Hematopoietic multipotent progenitor cell (in vitro differentiated cells): Measurements from ENCODE around the gene AAK1. TPM values are rescaled to one million over a fixed set of nuclear protein-coding genes. Genes with fewer than 3 reads are reported as not detected.
"Not testable (repeated sequence)": the region's sequence is repeated elsewhere in the genome, so short reads cannot be mapped to it uniquely, and the experiment has no call there.

Experiments used
- DNase-seq, 3 donors: peaks; one replicate each; pipeline ENCODE4 v3.0.0-alpha.2; 2011 to 2015; ENCODE audit warnings: low read depth in 2 of 3, low spot score in 2 of 3
- total RNA-seq: library from RNA; depleted of rRNA; stranded (reverse); fragments of >200 nt; gene quantifications from one replicate; pipeline ENCODE4 v1.2.3, GENCODE V29; 2012

The AAK1 gene
- total RNA-seq, 1 donor, result 17.2 TPM

DNA sequence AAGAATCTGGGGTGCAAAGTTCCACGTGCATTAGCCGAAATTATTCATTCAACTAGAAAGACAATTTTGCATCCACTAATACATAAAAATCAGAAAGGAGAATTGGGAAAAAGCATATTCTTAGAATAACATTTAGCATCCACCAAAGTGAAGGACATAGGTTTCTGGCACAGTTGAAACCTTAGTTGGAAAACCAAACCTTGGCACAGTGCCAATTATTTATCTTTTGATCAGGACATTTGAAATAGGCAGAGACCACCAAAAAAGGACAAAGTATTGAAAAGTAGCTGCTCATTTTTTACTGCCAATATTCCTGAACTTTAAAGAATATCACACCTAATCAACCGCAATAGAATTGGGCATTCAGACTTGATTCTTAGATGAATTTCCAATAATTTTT is 180.8 kb downstream of the AAK1 start:
- no peak for DNase-seq

DNA sequence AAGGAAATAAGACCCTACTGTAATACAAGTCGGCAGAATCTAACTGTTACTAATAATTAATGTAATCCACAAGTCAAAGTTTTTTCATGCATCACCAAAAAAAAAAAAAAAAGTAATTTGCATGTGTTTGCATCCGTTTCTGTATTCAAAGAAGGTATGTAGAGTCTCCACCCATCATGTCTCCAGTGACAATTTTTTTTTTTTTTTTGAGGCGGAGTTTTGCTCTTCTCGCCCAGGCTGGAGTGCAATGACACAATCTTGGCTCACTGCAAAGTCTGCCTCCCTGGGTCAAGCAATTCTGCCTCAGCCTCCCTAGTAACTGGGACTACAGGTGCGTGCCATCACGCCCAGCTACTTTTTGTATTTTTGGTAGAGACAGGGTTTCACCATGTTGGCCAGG is 182.1 kb downstream of the AAK1 start:
- DNase-seq, result no peak

DNA sequence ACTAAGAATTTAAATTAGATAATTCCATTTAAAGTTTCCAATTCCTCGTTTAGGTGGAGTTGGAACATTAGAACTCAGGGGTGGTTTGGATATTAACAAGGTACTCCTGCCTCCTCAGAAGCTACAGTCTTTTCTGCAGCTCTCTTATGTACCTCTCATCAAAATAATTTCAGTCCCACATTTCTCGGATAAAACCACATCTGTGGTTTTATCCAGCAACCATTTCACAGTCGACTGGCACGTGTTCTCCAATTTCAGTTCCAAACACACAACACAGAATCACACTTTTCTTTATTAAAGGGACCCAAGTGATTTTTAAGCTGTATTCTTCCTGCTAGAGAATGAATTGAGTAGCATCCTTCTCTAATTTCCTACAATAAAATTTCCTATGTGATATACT is 183.6 kb downstream of the AAK1 start:
- no peak for DNase-seq

DNA sequence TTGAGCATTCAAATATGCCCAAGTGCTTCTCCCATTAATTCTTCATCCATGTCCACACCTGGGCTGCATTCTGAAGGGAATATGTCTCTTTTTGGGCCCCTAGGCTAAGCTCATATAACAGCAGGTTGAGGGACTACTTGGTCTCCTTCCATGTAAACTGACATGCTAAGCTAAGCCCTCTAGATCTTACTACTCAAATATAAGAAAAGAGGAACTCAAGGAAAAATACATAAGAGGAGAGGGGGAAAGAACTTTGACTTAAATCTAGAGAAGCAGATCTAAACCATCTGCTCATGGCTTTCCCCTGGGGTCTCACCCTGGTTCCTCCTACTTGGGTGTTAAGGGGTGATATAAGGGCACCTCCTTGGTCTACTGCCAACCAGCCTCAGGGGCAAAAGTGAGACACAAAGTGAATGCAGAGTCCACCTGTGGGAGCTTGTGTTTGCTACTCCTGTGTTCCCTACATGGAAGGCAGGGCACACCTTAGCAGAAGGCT is 186.5 kb downstream of the AAK1 start:
- peak in 1 of 3 donors; percentile 41 for DNase-seq

DNA sequence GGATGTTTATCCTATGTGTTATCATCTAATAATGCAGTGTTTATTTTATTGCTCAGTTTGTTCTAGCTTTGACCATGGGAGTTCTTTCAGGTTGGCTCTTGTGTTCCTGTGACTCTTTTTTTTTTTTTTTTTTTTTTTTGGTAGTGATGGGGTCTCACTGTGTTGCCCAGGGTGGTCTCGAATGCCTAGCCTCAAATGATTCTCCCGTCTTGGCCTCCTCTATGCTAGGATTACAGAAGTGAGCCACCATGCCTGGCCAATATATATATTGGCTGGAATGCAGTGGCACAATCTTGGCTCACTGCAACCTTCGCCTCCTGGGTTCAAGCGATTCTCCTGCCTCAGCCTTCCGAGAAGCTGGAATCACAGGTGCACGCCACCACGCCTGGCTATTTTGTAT is 187.4 kb downstream of the AAK1 start:
- no peak for DNase-seq

DNA sequence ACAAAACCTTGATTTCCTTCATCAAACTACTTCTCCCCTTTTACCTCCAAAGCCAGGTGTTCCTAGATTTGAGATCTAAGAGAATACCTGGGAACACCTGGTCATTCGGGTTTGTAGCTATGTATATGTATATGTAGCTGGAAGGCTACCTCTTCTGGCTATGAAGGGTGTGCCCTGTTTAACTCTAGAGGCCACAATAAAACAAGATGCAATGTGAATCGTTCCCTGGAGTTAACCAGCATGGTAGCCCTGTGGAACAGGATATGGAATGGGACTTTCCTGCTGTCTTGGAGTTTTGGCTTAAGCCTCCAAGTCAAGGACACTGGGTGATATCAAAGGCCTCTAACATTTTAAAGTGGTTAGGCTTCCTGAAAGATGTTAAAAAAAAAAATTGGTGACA is 188.6 kb downstream of the AAK1 start:
- DNase-seq, result no peak

DNA sequence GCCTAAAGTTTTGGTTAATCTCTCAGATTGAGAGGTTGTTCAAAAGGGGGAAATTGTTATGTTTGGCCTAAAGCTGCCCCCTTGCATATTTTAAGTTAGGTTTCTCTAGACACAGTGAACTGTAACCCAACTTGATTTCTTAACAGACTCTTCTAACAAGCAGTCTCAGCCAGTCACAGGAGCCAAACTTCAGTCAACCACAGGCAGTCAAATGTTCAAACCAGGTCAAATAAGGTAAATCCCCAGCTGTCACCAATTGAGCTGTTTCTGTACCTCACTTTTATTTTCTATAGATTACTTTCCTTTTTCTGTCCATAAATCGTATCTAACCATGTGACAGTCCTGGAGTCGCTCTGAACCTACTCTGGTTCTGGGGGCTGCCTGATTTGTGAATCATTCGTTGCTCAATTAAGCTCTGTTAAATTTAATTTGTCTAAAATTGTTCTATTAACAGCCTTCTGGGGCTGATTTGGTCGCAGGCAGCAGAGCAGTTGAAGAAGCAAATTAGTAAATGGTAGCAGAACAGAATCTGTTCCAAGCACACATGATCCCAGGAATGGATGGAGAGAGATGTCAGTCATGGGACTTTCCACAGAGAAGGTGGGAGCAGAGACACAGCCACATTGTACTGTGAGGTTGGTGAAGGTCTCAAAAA is 189.9 kb downstream of the AAK1 start:
- no peak for DNase-seq

DNA sequence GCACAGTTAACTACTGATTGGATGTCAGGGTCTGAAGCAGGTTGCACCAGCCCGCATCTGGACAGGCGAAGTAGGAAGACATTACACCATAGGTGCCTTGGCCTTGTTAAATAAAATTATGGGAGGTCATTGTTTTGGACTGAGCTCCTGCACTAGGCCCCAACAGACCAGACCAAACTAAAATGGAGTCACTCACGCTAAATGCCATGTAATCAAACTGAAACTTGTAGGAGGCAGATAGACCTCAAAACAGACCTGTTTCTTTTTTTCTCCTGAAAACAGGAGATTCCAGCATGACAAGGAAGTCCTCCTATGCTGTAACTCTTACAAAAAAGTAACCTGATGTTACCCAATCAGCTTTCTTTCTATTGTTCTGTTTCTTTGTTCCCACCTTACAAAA is 190.9 kb downstream of the AAK1 start:
- no peak for DNase-seq

DNA sequence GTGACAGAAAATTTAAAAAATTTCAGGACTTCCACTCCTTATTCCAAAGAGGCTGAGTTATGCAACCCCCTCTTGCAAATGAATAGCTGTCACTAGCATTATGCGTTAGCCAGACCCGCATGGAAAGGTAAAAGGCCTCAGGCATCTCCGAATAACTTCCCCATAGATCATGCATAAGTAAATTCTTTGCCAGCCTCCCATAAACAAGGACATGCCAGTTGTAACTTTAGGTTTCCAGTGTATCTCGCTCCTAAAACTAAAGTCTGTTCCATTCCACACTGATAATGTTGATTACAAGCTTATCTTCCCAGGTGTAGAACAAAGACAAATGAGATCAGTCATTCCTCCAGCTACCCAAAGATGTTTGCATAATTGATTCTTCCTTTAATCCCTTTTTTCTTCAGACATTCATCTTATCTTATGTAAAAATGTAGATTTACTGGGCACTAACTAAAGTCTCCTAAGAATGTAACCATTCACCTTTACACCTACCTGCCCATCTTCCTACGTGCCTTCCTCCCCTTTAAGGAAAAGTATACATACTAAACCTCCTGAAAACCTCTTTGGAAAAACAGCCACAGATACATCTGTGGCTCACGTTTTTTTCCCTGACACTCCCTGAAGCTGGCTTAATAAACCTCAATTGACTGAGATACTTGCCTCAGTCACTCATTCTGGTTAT is 192.7 kb downstream of the AAK1 start:
- no peak for DNase-seq

DNA sequence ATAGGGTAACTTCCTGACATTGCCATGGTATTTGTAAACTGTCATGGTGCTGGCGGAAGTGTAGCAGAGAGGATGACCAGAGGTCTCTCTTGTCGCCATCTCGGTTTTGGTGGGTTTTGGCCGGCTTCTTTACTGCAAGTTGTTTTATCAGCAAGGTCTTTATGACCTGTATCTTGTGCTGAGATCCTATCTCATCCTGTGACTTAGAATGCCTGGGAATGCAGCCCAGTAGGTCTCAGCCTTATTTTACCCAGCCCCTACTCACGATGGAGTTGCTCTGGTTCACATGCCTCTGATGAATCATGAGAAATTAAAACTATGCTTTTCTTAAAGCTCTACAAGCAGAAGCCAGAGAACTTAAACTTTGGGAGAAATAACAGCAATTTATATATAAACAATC is 193.6 kb downstream of the AAK1 start:
- no peak for DNase-seq

DNA sequence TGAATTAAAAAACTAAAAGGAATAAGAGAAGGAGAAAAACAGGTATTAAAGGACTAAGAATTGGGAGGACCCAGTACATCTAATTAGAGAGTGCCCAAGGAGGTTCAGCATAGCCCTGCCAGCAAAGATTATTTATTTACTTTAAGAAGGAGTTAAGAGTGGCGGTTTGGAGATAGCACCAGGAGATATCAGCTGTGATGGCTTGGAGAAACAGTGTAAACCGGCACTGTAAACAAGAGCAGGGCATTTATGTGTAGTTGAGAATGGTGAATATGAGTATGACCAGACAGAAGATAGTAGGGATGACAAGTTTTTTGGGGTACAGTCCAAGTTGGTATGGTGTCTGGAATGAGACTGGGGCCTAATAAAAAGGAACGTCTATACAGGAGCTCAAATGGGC is 199.9 kb downstream of the AAK1 start:
- DNase-seq, result not testable (repeated sequence)

DNA sequence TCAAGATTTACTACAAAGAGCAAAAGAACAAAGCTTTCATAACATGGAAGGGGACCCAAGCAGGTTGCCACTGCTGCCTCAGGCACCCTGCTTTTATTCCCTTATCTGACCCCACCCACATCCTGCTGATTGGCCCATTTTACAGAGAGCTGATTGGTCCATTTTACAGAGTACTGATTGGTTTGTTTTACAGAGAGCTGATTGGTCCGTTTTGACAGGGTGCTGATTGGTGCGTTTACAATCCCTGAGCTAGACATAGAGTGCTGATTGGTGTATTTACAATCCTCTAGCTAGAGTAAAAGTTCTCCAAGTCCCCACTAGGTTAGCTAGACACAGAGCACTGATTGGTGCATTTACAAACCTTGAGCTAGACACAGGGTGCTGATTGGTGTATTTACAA is 204.0 kb downstream of the AAK1 start:
- DNase-seq, result not testable (repeated sequence)

DNA sequence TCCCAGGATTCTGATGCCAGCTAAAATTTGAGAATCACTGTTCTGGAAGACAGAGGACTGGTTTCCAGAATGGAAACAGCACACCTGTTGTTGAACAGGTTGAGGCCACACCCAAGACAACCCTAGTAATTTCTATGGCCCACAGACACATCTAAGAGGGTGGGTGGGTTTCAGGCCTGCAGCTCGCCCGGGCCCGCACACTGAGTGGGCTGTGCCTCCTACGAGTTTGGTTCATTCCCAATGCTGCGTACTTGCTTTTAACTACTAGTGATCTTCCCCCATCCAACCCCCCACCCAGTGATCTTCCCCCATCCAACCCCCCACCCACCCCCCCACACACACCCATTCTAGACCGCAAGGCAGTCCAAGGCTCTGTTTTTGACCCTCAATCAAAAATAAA is 205.0 kb downstream of the AAK1 start:
- no peak for DNase-seq

DNA sequence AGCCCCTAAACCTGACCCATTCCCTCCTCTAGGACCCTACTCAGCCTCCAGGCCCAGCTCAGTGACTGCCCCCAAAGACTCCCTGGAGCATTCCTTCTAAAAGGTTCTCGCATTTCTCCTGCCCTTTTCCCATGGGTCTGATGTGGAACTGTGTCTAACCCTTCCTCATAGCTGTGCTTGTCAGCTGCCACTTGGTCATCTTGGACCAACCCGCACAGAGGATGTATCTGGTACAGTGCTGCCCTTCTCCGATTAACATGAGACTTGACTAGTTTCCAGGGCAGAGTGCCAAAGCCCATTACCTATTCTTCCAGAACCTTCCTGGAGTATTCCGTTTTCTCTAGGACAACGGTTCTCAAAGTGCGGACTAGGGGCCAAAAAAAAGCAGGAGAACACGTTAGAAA is 205.8 kb downstream of the AAK1 start:
- no peak for DNase-seq

DNA sequence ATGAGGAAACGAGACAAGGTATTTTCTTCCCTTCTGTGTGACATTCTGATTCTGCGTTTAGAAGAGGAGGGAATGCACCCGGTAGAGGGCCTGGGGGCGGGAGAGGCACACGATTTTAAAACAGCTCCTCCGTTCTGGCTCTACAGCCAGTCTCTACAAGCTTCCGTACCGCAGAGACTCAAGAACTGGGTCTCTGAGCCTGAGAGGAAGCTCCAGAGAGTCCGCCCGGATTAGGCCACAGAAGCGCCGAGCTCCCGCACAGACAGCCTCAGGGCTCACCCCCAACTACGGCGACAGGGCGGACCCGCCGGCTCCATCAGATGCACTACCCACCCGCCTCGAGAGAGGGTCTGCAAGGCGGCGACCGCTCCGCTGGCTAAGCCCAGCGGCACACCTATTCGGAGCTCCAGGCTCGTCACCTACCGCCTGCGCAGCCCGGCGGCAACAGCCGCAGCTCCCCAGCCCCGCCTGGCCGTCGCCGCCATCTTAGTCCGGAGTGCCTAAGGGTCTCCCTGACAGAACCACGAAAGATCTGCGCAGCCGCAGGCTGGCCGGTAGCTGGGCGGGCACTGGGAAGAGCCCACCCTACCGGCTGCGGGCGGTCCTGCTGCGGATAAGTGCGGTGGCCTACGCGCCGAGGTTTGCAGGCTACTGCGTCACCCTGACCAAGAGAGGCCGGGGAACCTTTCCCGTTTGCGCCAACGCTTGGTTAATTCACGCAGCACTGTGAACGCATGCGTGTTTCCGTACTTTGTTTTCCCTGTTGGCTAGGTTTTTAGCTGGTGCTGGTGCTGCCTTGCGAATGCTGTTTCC is 206.4 kb downstream of the AAK1 start, which contains the start of gene NFU1:
NFU1 (minus strand) TSS at position 498 of the 813 bp plus-strand sequence; CDS start at position 485, 13 bp downstream.
- peak; percentile 79 to 96 (median 95) for DNase-seq

DNA sequence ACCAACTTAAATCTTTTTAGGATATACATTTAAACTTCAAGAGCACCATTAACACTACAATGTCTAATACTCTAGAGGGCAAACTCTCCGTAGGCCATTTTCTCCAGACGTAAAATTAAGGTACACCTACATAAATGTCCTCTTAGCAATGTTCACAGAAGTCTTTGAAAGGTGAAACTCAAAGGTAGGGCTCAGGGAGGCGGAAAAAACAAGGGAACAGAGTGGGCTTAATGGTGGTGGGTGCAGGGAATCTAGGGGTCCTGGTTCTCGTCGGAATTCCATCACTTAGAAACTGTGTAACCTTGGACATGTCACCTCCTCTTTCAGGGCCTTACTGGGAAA is 207.0 kb downstream of the AAK1 start:
- peak in 2 of 3 donors; percentile 19 to 31 for DNase-seq

DNA sequence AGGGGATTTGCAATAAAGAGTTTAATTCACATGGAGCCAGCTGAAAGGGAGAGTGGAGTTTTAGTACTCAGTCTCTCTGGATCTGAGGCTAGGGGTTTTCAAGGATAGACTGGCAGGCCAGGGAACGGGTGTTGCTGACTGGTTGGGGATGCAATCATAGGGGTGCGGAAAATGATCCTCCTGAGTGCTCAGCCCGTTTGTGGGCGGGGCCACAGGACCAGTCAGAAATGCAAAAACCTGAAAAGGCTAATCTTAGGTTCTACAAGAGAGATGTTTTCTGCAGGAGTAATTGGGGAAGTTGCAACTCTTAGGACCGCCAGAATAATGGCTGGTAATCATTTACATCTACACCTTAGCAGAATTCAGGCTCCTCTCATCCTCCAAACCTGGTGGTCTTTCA is 208.8 kb downstream of the AAK1 start:
- no peak for DNase-seq

DNA sequence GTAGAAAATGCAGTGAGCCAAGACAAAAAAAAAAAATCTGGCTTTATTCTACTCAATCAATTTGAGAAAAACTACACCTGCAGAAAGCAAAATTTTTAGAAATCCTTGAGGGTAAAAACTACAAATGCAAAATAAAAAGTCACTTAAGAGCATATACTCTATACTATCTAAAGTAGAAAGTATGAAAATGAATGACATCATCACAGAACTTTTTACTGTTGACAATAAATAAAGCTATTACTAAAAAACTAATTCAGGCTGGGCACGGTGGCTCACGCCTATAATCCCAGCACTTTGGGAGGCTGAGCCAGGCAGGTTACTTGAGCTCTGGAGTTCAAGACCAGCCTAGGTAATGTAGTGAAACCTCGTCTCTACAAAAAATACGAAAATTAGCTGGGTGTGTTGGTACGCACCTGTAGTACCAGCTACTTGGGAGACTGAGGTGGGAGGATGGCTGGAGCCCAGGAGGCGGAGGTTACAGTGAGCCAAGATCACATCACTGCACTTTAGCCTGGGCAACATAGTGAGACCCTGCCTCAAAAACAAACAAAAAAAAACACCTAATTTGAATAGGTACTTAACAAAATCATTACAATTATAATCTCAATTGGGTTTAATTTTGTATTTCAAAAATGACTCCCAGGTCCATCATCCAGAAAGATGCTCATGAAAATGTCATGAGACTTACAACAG is 213.9 kb downstream of the AAK1 start:
- DNase-seq, result no peak

DNA sequence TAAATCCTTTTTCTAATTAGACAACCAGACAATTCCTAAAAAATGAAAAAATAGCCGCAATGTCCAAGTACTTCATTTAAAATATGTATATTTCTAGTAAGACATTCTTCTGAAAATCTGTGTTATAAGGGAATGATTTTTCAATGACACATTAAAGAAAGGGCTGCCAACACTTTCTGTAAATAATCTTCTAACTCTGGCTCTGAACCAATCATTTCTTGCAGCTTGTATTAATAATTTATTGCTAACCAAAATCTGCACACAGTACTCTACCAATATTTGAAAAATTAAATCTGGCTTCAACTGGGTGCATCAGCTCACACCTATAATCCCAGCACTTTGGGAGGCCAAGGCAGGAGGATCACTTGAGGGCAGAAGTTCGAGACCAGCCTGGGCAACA is 214.6 kb downstream of the AAK1 start:
- DNase-seq, result no peak

DNA sequence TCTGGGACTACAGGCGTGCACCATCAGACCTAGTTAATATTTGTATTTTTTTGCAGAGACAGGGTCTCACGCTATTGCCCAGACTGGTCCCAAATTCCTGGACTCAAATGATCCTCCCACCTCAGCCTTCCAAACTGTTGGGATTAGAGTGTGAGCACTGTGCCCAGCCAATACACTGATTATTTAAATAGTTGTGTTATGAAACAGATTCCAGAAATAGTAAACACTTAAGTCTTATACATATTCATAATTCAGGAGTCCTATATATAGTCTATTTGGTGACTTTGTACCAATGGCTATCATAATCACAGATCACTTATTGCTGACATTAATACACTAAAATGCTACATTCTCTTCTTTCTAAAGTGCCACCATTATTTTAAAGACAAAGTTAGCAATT is 219.1 kb downstream of the AAK1 start:
- no peak for DNase-seq

DNA sequence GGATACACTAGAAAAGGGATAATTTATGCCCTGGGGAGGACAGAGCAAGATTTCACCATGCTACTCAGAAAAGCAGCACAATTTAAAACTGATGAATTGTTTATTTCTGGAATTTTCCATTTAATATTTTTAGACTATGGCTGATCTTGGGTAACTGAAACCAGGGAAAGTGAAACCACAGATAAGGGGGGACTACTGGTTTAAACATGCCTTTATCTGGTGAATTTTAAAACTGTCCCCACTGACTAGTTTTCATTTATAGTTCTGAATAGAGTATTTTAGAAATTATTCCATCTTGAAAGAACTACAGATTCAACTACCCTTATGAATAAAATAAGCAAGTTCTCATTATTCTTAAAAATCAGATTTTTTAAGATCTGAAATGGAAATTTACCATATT is 221.3 kb downstream of the AAK1 start:
- no peak for DNase-seq
